ENCODE data around the gene NCKAP1. TPM values are rescaled to one million over a fixed set of nuclear protein-coding genes. Genes with fewer than 3 reads are reported as not detected.

Gene NCKAP1
- total and polyA plus RNA-seq, 4 donors: 73.0 to 207 (median 134) TPM

- no peaks in the 10 kb centered on the region for H3K27me3 ChIP-seq (ENCODE audit: control insufficient read depth in 1 of 2, insufficient read depth in 2 of 2, low read length in 1 of 2)
- H3K4me1 ChIP-seq (ENCODE audit: control insufficient read depth in 1 of 2, insufficient read depth in 2 of 2, low read length in 2 of 2): peaks cover 0 to 2% of the 10 kb centered on the region in 2 donors
- H3K36me3 ChIP-seq (ENCODE audit: control insufficient read depth in 1 of 2, insufficient read depth in 2 of 2, low read length in 1 of 2): no peaks in the 10 kb centered on the region
- no peak for DNase-seq
- no peaks in the 10 kb centered on the region for H3K9me3 ChIP-seq (ENCODE audit: control insufficient read depth, low read length)
- no peak overlapping the region for H3K27ac ChIP-seq (ENCODE audit: low read depth in 1 of 2, low read length in 2 of 2)
- ATAC-seq (ENCODE audit: low FRiP score): no peak
- H3K4me3 ChIP-seq (ENCODE audit: low read length in 2 of 2): no peak overlapping the region
- 57 to 65% methylated on average over 1 of the region's 1 CpG for WGBS, 2 donors
- intact Hi-C loops (cut with DNase I): no loop called here
Observed at GRCh38 chr2:183033951-183034350, 4.3 kb downstream of the NCKAP1 start.

GRCh38 chr2:183031911-183032794 lies 6.1 kb downstream of the NCKAP1 start:
- Histone ChIP-seq H3K9me3 (ENCODE audit: control insufficient read depth, low read length) (no peaks in the 10 kb centered on the region), H3K4me1 (ENCODE audit: control insufficient read depth in 1 of 2, insufficient read depth in 2 of 2, low read length in 2 of 2) (peaks cover 0 to 2% of the 10 kb centered on the region in 2 donors), H3K36me3 (ENCODE audit: control insufficient read depth in 1 of 2, insufficient read depth in 2 of 2, low read length in 1 of 2) (no peaks in the 10 kb centered on the region), H3K27ac (ENCODE audit: low read depth in 1 of 2, low read length in 2 of 2) (no peak overlapping the region), H3K4me3 (ENCODE audit: low read length in 2 of 2) (peak overlapping the region in 1 of 2 donors; percentile 20), H3K27me3 (ENCODE audit: control insufficient read depth in 1 of 2, insufficient read depth in 2 of 2, low read length in 1 of 2) (no peaks in the 10 kb centered on the region)
- DNase-seq (no peak), ATAC-seq (ENCODE audit: low FRiP score) (no peak)
- WGBS, 2 donors: 84 to 85% methylated on average over 4 of the region's 4 CpGs
- intact Hi-C loops (cut with DNase I): no loop called here

GRCh38 chr2:183029219-183029618 lies 9.0 kb downstream of the NCKAP1 start:
- DNase-seq: no peak
- WGBS, 2 donors: 87 to 95% methylated on average over 2 of the region's 2 CpGs
- H3K4me3 ChIP-seq (ENCODE audit: low read length in 2 of 2): no peak overlapping the region
- no peaks in the 10 kb centered on the region for H3K27me3 ChIP-seq (ENCODE audit: control insufficient read depth in 1 of 2, insufficient read depth in 2 of 2, low read length in 1 of 2)
- intact Hi-C loops (cut with DNase I): no loop called here
- H3K4me1 ChIP-seq (ENCODE audit: control insufficient read depth in 1 of 2, insufficient read depth in 2 of 2, low read length in 2 of 2): peaks cover 1 to 2% of the 10 kb centered on the region in 2 donors
- H3K27ac ChIP-seq (ENCODE audit: low read depth in 1 of 2, low read length in 2 of 2): peak overlapping the region in 1 of 2 donors; percentile 36
- ATAC-seq (ENCODE audit: low FRiP score): no peak
- no peaks in the 10 kb centered on the region for H3K36me3 ChIP-seq (ENCODE audit: control insufficient read depth in 1 of 2, insufficient read depth in 2 of 2, low read length in 1 of 2)
- H3K9me3 ChIP-seq (ENCODE audit: control insufficient read depth, low read length): no peaks in the 10 kb centered on the region

- Histone ChIP-seq H3K4me1 (ENCODE audit: control insufficient read depth in 1 of 2, insufficient read depth in 2 of 2, low read length in 2 of 2) (peaks cover 2% of the 10 kb centered on the region in 2 donors), H3K27ac (ENCODE audit: low read depth in 1 of 2, low read length in 2 of 2) (no peak overlapping the region), H3K9me3 (ENCODE audit: control insufficient read depth, low read length) (no peaks in the 10 kb centered on the region), H3K4me3 (ENCODE audit: low read length in 2 of 2) (no peak overlapping the region), H3K27me3 (ENCODE audit: control insufficient read depth in 1 of 2, insufficient read depth in 2 of 2, low read length in 1 of 2) (no peaks in the 10 kb centered on the region), H3K36me3 (ENCODE audit: control insufficient read depth in 1 of 2, insufficient read depth in 2 of 2, low read length in 1 of 2) (no peaks in the 10 kb centered on the region)
- intact Hi-C loops (cut with DNase I): no loop called here
- ATAC-seq (ENCODE audit: low FRiP score) (no peak), DNase-seq (no peak)
Observed at GRCh38 chr2:183028108-183028507, 10.1 kb downstream of the NCKAP1 start.

GRCh38 chr2:183027443-183027842 lies 10.8 kb downstream of the NCKAP1 start:
- H3K36me3 ChIP-seq (ENCODE audit: control insufficient read depth in 1 of 2, insufficient read depth in 2 of 2, low read length in 1 of 2): no peaks in the 10 kb centered on the region
- 93 to 100% methylated on average over 1 of the region's 1 CpG for WGBS, 2 donors
- no peak overlapping the region for H3K27ac ChIP-seq (ENCODE audit: low read depth in 1 of 2, low read length in 2 of 2)
- intact Hi-C loops (cut with DNase I): no loop called here
- H3K4me1 ChIP-seq (ENCODE audit: control insufficient read depth in 1 of 2, insufficient read depth in 2 of 2, low read length in 2 of 2): peaks cover 2% of the 10 kb centered on the region in 2 donors
- H3K27me3 ChIP-seq (ENCODE audit: control insufficient read depth in 1 of 2, insufficient read depth in 2 of 2, low read length in 1 of 2): no peaks in the 10 kb centered on the region
- DNase-seq (no peak), ATAC-seq (ENCODE audit: low FRiP score) (no peak)
- H3K4me3 ChIP-seq (ENCODE audit: low read length in 2 of 2): no peak overlapping the region
- H3K9me3 ChIP-seq (ENCODE audit: control insufficient read depth, low read length): no peaks in the 10 kb centered on the region

- H3K36me3 ChIP-seq (ENCODE audit: control insufficient read depth in 1 of 2, insufficient read depth in 2 of 2, low read length in 1 of 2): no peaks in the 10 kb centered on the region
- no peak overlapping the region for H3K4me3 ChIP-seq (ENCODE audit: low read length in 2 of 2)
- ATAC-seq (ENCODE audit: low FRiP score) (no peak), DNase-seq (no peak)
- 51 to 60% methylated on average over 2 of the region's 2 CpGs for WGBS, 2 donors
- intact Hi-C loops (cut with DNase I): no loop called here
- H3K9me3 ChIP-seq (ENCODE audit: control insufficient read depth, low read length): no peaks in the 10 kb centered on the region
- H3K4me1 ChIP-seq (ENCODE audit: control insufficient read depth in 1 of 2, insufficient read depth in 2 of 2, low read length in 2 of 2): peaks cover 0 to 2% of the 10 kb centered on the region in 2 donors
- H3K27me3 ChIP-seq (ENCODE audit: control insufficient read depth in 1 of 2, insufficient read depth in 2 of 2, low read length in 1 of 2): no peaks in the 10 kb centered on the region
- no peak overlapping the region for H3K27ac ChIP-seq (ENCODE audit: low read depth in 1 of 2, low read length in 2 of 2)
Observed at GRCh38 chr2:183026424-183026823, 11.8 kb downstream of the NCKAP1 start.

- ATAC-seq (ENCODE audit: low FRiP score): no peak
- Histone ChIP-seq H3K27ac (ENCODE audit: low read depth in 1 of 2, low read length in 2 of 2) (no peak overlapping the region), H3K4me3 (ENCODE audit: low read length in 2 of 2) (no peak overlapping the region), H3K36me3 (ENCODE audit: control insufficient read depth in 1 of 2, insufficient read depth in 2 of 2, low read length in 1 of 2) (no peaks in the 10 kb centered on the region), H3K27me3 (ENCODE audit: control insufficient read depth in 1 of 2, insufficient read depth in 2 of 2, low read length in 1 of 2) (no peaks in the 10 kb centered on the region), H3K9me3 (ENCODE audit: control insufficient read depth, low read length) (no peaks in the 10 kb centered on the region), H3K4me1 (ENCODE audit: control insufficient read depth in 1 of 2, insufficient read depth in 2 of 2, low read length in 2 of 2) (peaks cover 0 to 2% of the 10 kb centered on the region in 2 donors)
- intact Hi-C loops (cut with DNase I): no loop called here
- 91 to 92% methylated on average over 3 of the region's 3 CpGs for WGBS, 2 donors
- DNase-seq: no peak
Observed at GRCh38 chr2:183025993-183026392, 12.3 kb downstream of the NCKAP1 start.

GRCh38 chr2:183024339-183025095 lies 13.7 kb downstream of the NCKAP1 start:
- intact Hi-C loops (cut with DNase I): no loop called here
- peaks cover 0 to 2% of the 10 kb centered on the region in 2 donors for H3K4me1 ChIP-seq (ENCODE audit: control insufficient read depth in 1 of 2, insufficient read depth in 2 of 2, low read length in 2 of 2)
- no peaks in the 10 kb centered on the region for H3K9me3 ChIP-seq (ENCODE audit: control insufficient read depth, low read length)
- no peaks in the 10 kb centered on the region for H3K36me3 ChIP-seq (ENCODE audit: control insufficient read depth in 1 of 2, insufficient read depth in 2 of 2, low read length in 1 of 2)
- H3K27me3 ChIP-seq (ENCODE audit: control insufficient read depth in 1 of 2, insufficient read depth in 2 of 2, low read length in 1 of 2): no peaks in the 10 kb centered on the region
- 48 to 54% methylated on average over 8 of the region's 8 CpGs for WGBS, 2 donors
- ATAC-seq (ENCODE audit: low FRiP score): no peak
- no peak overlapping the region for H3K27ac ChIP-seq (ENCODE audit: low read depth in 1 of 2, low read length in 2 of 2)
- H3K4me3 ChIP-seq (ENCODE audit: low read length in 2 of 2): peak overlapping the region in 1 of 2 donors; percentile 18
- no peak for DNase-seq
